ENCODE measurements around the gene PLB1.

PLB1 gene

GRCh38 chr2:28623582-28624405 lies 127.9 kb downstream of the PLB1 start:
- DNase-seq (ENCODE audit: low read depth in 2 of 2), result no peak
- no peak overlapping the region for H3K4me3 ChIP-seq (replicated peaks in 1 of 2; ENCODE audit: low read depth in 2 of 2, low read length in 2 of 2)
- TF ChIP-seq, protein P1, sequence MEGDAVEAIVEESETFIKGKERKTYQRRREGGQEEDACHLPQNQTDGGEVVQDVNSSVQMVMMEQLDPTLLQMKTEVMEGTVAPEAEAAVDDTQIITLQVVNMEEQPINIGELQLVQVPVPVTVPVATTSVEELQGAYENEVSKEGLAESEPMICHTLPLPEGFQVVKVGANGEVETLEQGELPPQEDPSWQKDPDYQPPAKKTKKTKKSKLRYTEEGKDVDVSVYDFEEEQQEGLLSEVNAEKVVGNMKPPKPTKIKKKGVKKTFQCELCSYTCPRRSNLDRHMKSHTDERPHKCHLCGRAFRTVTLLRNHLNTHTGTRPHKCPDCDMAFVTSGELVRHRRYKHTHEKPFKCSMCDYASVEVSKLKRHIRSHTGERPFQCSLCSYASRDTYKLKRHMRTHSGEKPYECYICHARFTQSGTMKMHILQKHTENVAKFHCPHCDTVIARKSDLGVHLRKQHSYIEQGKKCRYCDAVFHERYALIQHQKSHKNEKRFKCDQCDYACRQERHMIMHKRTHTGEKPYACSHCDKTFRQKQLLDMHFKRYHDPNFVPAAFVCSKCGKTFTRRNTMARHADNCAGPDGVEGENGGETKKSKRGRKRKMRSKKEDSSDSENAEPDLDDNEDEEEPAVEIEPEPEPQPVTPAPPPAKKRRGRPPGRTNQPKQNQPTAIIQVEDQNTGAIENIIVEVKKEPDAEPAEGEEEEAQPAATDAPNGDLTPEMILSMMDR (IDR thresholded peaks at IDR 0.05; ENCODE audit: low read depth, low read length), result no peak

DNA sequence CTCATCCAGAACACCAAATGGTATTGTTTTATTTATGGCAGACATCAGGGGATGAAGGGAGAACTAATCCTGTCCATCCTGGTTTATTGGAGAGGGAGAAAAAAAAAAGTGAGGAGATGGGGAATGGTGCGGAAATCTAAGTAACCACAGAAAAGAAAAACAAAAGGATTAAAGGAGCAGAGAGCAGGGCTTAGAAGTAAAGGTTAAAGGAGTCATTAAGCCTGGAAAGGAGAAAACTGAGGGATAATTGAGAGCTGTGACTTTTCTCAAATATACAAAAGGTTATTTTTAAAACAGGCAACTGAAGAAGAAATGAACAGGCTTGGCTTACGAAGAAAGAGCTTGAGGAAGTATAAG lies 128.6 kb downstream of the PLB1 start:
- TF ChIP-seq, protein P1 (IDR thresholded peaks at IDR 0.05; ENCODE audit: low read depth, low read length), result no peak
- H3K4me3 ChIP-seq (replicated peaks in 1 of 2; ENCODE audit: low read depth in 2 of 2, low read length in 2 of 2), result no peak overlapping the region
- no peak for DNase-seq (ENCODE audit: low read depth in 2 of 2)

GRCh38 chr2:28624793-28625701 lies 129.2 kb downstream of the PLB1 start:
- TF ChIP-seq, protein P1 (IDR thresholded peaks at IDR 0.05; ENCODE audit: low read depth, low read length), result no peak
- no peak overlapping the region for H3K4me3 ChIP-seq (replicated peaks in 1 of 2; ENCODE audit: low read depth in 2 of 2, low read length in 2 of 2)
- peak; percentile 53 to 84 for DNase-seq (ENCODE audit: low read depth in 2 of 2)

GRCh38 chr2:28626376-28626775 lies 130.5 kb downstream of the PLB1 start:
- TF ChIP-seq, protein P1 (IDR thresholded peaks at IDR 0.05; ENCODE audit: low read depth, low read length), result no peak

GRCh38 chr2:28626891-28627421 lies 131.1 kb downstream of the PLB1 start:
- peak in 1 of 2 donors; percentile 84 for DNase-seq (ENCODE audit: low read depth in 2 of 2)
- TF ChIP-seq, protein P1 (IDR thresholded peaks at IDR 0.05; ENCODE audit: low read depth, low read length), result no peak
- H3K4me3 ChIP-seq (replicated peaks in 1 of 2; ENCODE audit: low read depth in 2 of 2, low read length in 2 of 2), result no peak overlapping the region

More at GRCh38 chr2:28626376-28626775, 130.5 kb downstream of the PLB1 start:
- no peak for DNase-seq (ENCODE audit: low read depth in 2 of 2)
- no peak overlapping the region for H3K4me3 ChIP-seq (replicated peaks in 1 of 2; ENCODE audit: low read depth in 2 of 2, low read length in 2 of 2)

- peak in 1 of 2 donors; percentile 79 for DNase-seq (ENCODE audit: low read depth in 2 of 2)
- no peak overlapping the region for H3K4me3 ChIP-seq (replicated peaks in 1 of 2; ENCODE audit: low read depth in 2 of 2, low read length in 2 of 2)
- TF ChIP-seq, protein P1 (IDR thresholded peaks at IDR 0.05; ENCODE audit: low read depth, low read length), result no peak
Measured at GRCh38 chr2:28627722-28628480, 132.0 kb downstream of the PLB1 start.
